ENCODE data around the gene SPIB.
A peak's percentile ranks its signal among the peaks of the same experiment; 100 is the strongest.
"Not testable (repeated sequence)": the region's sequence is repeated elsewhere in the genome, so short reads cannot be mapped to it uniquely, and the experiment has no call there.

Gene SPIB

DNA sequence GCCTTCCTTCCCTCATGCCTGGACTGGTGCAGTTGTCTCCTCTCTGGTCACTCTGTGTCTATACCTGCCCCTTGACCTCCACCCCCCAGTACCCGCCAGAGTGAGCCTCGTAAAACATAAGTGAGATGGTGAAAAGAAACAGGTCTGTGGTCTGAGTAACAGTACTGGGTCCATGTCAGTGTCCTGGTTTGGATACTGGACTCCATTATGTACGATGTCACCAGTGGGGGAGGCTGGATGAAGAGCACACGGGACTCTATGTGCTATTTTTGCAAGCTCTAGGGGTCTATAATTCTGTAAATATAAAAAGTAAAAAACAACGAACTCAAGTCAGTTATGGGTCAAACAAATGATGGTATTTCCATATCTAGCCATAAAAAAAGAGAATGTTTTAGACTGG, 28.3 kb downstream of the SPIB start:
- no peak for DNase-seq

DNA sequence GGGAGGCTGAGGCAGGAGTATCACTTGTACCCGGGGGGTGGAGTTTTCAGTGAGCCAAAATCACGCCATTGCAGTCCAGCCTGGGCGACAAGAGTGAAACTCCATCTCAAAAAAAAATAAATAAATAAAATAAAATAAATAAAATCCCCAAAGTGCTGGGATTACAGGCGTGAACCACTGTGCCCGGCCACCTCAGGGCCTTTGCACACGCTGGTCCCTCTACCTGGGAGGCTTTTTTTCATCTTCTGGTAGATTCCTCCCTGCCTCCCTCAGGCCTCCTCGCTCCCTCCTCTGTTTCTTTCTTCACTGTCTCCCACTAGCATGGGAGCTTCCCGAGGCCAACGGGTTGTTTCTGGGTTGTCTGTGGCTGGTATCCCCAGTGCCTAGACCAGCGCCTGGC, 29.0 kb downstream of the SPIB start:
- DNase-seq, result no peak

DNA sequence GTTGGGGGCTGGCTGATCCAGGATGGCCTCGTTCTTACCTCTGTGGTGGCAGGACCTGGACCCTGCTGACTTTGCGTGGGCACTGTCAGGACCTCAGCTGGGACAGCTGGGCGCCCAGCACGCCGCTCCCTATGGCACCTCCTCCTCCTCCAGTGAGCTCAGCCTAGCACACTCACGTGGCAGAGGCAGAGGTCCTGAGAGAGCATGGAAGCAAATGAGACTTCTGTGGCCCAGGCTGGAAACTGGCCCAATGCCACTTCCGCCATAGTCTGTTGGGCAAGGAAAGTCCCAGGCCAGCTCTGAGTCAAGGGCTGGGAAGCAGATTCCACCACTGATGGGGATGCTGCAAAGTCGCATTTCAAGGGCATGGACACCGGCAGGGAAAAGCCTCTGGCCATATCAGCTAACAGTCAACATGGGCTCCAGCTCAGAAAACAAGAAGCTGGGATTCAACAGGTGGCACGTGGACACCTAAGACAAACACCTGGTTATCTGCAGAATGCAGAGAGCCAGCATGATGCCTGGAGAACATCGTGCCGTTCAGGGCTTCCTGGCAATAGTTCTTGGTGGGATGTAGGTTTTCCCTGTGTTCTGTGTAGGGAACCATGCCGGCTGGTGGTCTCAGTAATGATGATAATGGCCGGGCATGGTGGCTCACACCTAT, 30.6 kb downstream of the SPIB start:
- no peak for DNase-seq

DNA sequence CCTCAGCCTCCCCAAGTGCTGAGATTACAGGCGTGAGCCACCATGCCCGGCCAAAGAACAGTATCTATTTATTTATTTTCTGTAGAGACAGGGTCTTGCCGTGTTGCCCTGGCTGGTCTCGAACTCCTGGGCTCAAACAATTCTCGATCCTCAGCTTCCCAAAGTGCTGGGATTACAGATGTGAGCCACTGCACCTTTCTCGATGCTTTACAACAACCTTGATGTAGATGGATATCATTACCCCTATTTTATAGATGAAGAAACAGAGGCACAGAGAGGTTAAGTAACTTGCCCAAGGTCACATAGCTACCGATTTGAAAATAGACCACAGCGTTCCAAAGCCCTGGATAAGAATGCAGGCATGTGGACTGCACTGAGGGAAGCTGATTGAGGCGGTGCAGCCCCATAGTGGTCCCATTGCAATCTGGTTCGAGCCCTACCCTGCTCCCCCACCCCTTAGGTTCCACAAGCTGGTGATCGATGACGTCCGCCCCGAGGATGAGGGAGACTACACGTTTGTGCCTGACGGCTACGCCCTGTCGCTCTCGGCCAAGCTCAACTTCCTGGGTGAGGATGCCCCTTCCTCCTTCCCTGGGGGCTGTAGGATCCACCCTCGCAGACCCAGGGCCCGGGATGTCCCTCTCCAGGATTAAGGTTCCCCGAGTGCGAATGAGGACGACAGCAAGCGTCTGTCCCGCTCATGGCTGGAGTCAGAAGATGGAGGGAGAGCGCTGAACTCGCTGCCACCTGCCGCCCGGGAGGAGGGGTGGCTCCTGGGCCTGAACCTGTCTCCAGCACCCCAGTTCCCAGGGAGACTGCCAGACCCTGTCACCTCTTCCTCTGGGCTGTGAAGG, 31.9 kb downstream of the SPIB start:
- no peak for DNase-seq

DNA sequence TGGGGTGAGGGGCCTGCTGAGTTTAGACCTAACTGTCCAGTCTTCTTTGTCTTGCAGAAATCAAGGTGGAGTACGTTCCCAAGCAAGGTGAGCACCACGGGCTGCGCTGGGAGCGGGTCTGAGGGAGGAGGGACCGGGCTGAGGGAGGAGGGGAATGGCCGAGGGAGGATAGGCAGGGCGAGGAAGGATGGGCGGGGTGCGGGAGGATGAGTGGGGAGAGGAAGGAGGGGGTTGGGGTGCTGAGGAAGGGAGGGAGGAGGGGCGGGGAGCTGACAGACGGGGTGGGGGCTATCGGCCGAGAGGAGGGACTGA, 32.4 kb downstream of the SPIB start:
- DNase-seq, result no peak

DNA sequence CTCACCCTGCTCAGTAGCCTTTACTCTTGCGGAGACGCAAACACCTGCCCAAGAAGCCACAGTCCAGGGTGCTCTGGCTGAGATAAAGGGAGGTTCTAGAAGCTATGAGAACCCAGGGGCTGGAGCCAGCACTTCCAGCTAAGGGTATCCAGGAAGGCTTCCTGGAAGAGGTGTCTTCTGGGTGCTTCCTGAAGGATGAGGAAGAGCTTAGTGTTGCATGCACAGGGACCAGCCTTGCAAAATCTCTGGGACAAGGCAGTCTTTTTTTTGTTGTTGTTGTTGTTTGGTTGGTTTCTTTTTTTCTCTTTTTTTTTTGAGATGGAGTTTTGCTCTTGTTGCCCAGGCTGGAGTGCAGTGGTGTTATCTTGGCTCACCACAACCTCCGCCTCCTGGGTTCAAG, 34.5 kb downstream of the SPIB start:
- no peak for DNase-seq

DNA sequence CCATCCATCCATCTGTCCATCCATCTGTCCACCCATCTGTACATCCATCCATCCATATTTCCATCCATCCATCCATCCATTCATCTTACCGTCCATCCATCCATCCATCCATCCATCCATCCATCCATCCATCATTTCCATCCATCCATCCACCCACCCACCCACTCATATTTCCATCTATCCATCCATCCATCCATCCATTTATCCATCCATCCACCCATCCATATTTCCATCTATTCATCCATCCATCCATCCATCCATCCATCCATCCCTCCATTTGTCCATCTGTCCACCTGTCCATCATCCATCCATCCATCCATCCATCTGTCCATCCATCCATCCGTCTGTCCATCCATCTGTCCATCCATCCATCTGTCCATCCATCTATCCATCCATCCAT, 37.3 kb downstream of the SPIB start:
- no peak for DNase-seq

DNA sequence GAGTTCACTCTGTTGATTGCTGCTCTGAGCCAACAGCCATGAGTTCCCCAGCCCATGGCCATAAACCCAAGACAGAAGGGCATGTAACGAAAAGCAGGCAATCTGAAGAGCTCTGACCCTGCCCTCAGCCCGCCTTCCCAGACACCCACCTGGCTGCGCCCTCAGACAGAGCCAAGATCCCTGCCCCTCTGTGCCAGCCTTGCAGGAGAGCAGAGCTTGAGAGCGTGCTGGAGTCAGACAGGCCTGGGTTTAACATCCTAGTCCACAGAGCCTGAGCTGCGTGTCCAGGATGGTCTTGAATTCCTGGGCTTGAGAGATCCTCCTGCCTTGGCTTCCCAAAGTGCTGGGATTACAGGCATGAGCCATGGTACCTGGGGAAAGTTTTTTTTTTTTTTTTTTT, 38.6 kb downstream of the SPIB start:
- DNase-seq, result no peak

DNA sequence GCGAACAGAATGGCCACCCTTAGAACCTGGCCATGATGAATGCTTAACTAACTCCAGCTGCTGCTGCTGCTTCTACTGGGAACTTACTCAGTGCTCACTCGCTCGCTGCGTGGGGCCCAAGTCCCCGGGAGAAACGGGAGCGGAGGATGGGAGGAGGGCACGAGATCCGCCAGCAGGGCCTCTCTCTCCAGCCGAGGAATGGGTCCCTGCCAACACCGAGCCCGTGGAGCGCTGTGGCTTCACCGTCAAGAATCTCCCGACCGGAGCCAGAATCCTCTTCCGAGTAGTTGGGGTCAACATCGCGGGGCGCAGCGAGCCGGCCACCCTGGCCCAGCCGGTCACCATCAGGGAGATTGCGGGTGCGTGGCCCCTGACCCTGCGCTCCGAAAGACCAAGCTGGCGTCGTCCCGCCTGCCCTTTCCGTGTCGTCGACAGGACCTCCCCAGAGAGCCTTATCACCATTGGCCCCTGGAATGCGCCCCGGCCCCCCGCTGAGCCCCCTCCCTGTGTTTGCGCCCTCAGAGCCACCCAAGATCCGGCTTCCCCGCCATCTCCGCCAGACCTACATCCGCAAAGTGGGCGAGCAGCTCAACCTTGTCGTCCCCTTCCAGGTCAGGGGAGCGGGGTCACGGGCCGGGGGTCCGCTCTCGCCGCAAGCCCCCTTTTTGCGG, 39.8 kb downstream of the SPIB start:
- DNase-seq, result no peak

DNA sequence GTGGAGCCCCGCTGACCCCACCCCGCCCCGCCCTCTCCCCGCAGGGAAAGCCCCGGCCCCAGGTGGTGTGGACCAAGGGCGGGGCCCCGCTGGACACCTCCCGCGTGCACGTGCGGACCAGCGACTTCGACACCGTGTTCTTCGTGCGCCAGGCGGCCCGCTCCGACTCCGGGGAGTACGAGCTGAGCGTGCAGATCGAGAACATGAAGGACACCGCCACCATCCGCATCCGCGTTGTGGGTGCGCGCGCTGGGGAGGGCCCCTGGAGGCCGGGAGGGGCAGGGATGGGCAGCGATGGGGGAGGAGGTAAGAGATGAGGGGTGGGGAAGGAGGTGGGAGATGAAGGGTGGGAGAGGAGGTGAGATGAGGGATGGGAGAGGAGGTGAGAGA, 40.3 kb downstream of the SPIB start:
- no peak for DNase-seq

DNA sequence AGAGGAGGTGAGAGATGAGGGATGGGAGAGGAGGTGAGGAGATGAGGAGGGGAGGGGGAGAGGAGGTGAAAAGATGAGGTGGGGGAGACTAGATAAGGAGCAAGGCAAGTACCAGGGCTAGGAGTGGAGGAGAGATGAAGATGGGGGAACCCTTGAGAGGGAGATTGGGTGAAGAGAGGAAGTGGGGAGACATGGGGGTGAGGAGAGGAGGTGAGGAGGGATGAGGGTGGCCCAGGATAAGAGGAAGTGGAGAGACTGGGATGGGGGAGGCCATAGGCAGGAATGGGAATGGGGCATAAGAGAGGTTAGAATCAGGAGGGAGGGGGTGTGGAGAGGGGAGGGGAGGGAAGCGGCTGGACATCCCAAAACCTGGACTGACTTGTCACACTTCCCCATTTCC, 40.9 kb downstream of the SPIB start:
- no peak for DNase-seq

DNA sequence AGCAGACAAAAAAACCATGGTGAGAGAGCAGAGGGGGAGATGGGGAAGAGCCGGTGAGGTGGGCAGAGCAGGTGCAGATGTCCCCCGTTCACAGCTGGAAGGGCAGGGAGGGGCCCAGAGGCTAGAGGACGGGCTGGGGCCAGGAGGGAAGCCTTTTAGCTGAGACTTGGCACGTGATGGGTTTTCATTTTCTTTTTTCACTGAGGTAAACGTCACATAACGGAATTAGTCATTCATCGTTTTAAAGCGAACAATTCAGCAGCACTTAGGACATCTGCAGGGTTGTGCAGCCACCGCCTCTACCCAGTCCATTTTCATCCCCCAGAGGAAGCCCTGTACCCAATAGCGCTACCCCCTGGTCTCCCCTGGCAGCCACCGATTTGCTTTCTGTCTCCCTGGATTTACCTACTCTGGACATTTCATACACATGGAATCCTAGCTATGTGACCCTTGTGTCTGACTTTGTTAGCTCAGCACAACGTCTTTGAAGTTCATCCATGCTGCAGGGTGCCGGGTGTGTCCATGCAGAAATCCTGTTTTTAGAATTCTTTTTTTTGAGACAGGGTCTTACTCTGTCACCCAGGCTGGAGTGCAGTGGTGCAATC, 41.5 kb downstream of the SPIB start:
- no peak for DNase-seq

DNA sequence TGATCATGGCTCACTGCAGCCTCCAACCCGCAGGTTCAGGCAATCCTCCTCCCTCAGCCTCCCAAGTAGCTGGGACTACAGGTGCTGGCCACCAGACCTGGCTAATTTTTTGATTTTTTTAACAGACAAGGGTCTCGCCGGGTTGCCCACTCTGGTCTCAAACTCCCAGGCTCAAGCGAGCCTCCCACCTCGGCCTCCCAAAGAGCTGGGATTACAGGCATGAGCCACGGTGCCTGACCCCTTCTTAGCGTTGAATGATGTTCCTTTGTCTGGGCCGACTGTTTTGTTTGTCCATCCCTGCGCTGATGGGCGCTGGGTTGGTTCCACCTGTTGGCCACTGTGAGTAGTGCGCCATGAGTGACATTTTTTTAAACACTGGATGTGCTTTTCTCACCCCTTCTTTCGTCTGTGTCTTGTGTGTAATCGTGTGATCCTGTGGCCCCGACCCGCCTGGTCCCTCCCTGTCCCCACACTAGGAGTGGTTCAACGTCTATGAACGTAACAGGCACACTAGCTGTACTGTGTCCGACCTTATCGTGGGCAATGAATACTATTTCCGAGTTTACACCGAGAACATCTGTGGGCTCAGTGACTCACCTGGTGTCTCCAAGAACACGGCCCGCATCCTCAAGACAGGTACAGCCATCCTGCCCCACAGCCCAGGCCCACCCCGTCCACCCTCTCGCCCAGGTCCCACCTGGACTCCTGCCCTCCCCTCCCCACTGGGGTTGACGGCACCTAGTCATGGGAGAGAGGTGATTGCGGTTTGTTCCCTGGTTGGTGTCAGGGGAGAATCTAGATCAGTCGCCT, 42.5 kb downstream of the SPIB start:
- DNase-seq, result peak in 2 of 4 experiments; percentile 9 to 12

DNA sequence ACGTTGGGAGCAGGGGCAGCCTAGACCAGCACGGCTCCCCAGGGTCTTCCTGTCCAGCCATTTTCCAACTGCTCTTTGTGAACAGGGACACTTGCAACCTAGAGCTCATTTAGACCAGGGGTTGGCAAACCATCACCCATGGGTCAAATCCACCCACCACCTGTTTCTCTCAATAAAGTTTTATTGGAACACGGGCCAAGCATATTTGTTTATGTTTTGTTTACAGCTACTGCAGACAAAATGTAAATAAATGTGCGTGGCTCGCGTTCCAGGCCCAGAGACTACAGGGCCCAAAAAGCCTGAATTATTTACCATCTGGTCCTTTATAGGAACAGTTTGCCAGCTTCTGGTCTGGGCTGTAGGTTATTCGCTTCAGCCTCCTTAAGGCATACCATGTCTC, 44.2 kb downstream of the SPIB start:
- DNase-seq, result no peak

DNA sequence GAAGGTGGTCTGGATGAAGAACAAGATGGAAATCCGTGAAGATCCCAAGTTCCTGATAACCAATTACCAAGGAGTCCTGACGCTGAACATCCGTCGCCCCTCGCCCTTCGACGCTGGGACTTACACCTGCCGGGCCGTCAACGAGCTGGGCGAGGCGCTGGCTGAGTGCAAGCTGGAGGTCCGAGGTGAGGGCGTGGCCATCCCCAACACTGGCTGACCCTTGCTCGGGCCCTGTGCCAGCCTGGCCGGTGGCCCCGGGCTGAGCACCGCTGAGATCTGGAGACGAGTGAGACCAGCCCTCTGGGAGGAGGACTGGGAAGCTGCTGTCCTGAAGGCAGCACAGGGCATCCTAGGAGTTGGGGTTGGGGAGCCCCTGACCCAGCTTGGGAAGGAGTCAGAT, 45.6 kb downstream of the SPIB start:
- no peak for DNase-seq

DNA sequence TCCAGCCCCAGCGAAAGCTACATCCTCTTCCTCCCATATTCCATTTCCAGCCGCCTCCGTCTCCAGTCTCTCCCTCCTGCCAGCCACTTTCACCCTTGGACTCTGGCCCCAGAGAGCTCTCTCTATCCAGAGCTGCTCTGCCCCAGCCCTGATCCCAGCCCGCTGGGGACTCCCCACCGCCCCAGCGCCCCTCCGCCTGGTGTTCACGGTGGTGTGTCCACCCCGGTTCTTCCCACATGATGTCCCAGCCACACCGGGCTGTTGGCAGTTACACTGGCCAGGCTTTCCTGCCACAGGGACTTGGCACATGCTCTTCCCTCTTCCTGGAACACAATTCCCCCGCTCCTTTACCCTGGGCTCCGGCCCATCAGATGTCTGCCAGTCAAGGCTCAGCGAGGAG, 46.3 kb downstream of the SPIB start:
- DNase-seq, result no peak

DNA sequence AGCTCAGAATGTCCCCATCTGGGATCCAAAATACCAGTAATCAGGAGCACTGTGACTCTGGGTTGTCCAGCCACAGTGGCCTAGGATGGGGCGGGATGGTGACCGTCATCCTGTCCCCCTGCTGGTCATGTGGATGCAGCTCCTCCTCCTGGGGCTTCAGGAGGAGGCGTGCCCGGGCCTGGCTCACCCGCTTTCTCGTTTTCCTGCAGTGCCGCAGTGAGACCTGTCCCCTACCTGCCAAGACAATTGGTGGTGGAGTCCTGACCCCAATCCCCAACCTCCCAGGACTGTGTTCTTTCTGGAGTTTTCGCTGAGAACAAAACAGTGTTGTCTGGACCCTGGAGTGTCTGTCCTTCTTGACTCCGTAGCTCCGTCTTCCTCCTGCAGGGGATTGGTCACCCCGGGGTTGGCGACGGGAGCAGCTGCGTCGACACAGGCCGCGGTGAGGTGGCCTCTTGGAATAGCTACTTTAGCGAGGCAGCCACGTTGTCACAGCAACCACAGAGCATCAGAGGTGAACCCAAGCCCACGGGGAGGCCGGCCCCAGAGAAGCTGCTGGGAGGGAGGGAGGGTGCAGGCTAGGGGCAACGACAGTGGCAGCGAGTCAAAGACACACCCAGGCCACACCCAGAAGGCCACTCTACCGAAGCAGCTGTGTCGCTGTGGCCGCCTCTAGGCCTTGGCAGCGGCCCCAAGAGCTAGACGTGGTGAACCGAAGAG, 47.4 kb downstream of the SPIB start:
- DNase-seq, result no peak

DNA sequence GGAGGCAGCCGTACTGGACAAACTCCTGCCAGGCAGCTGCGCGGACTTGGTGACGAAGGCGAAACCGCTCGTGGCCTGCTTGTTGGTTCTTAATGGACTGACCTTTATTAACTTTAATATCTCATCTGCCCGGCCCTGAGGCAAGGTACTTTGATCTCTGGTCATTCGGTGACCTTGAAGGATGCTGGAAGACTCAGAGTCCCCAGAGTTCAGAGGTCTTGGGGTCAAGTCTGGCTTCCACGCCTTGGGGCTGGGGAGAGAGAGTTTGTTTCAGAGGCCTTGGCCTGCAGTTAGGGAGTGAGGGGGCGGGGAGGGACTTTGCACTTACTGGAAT, 47.9 kb downstream of the SPIB start:
- DNase-seq, result no peak

DNA sequence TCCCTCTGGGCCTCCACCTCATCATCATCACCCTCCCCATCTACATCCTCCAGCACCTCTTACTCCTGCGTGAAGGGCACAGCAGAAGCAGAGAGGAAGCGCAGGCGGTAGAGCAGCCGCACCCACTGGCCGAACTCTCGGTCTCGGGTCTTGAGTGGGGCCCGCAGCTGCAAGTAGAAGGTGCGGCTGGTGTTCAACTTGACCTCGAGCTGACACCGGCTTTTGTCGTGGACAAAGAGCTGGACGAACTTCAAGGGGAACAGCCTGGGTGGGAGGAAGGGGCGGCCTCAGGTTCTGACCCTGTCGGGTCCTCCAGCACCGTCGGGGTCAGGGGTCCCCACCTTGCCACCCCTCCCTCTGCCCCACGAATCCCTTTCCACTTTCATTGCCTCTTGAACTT, 48.8 kb downstream of the SPIB start:
- DNase-seq, result no peak

DNA sequence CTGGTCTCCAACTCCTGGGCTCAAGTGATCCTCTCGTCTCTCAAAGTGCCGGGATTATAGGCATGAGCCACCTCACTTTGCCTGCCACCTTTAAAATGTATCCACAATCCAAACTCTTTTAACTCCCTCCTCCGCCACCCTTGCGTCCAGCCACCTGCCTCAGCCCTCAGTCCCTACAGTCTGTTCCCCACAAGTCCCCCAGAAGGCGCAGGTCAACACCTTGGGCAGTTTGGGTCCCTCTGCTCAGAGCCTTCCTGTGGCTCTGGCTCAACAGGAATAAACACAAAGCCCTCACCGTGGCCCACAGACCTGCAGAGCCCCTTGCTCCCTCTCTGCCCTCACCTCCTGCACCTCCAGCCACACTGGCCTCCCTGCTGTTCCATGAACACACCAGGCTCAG, 50.1 kb downstream of the SPIB start:
- no peak for DNase-seq

DNA sequence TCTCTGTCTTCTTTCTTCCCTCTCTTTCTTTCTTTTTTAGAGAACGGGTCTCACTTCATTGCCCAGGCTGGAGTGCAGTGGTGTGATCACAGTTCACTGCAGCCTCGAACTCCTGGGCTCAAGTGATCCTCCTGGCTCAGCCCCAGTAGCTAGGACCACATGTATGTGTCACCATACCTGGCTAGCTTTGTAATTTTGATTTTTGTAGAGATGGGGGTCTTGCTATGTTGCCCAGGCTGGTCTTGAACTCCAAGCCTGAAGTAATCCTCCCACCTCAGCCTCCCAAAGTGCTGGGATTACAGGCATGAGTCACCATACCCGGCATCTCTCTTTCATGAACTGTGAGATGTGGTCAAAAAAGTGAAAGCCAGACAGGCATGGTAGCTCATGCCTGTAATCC, 54.6 kb downstream of the SPIB start:
- DNase-seq, result not testable (repeated sequence)

DNA sequence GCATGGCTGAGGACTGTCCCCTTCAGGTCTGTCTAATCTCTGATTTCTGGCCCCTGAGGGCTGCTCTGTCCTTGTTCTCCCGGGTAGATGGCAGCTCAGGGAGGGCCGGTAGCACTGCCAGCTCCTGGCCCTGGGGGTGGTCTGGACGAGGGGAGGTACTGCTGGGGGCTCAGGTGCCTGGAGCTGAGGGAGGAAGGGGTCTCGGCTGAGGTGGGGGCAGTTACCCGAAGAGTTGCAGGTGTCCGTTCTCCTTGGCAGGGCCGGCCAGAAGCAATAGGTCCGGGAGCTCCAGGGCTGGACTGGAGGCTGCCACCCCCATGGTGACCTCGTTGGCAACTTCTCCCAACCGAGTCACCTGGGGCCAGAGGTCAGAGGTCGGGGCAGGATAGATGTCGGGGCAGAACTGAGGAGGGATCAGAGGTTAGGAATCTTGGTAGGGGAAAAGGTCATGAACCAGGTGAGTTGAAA, 56.4 kb downstream of the SPIB start:
- DNase-seq, result no peak
